AG08395 (cell line): Measurements from ENCODE around the gene LSM12.
"Not testable (repeated sequence)": the region's sequence is repeated elsewhere in the genome, so short reads cannot be mapped to it uniquely, and the experiment has no call there.

Source experiments
- DNase-seq: peaks from one replicate; pipeline ENCODE4 v3.0.0; 2012; ENCODE audit warnings: mixed read lengths, low spot score

The LSM12 gene

GRCh38 chr17:44066204-44066930 lies at the start of gene LSM12:
TSS of gene LSM12 (minus strand) at chr17:44066671. CDS start at chr17:44066587, 84 bp downstream.
- peak; percentile 93 for DNase-seq

- DNase-seq, result peak; percentile 60
These were observed 49.3 kb upstream of the LSM12 start for GRCh38 chr17:44115585-44116415.

GRCh38 chr17:44113868-44114840 lies 47.7 kb upstream of the LSM12 start:
- no peak for DNase-seq

GRCh38 chr17:44113382-44113781 lies 46.9 kb upstream of the LSM12 start:
- no peak for DNase-seq

GRCh38 chr17:44112284-44113280 lies 46.1 kb upstream of the LSM12 start:
- no peak for DNase-seq

- no peak for DNase-seq
These were observed 45.3 kb upstream of the LSM12 start for GRCh38 chr17:44111777-44112176.

- peak; percentile 93 for DNase-seq
These were observed 44.6 kb upstream of the LSM12 start for GRCh38 chr17:44110823-44111633.

- no peak for DNase-seq
These were observed 43.7 kb upstream of the LSM12 start for GRCh38 chr17:44110011-44110686.

GRCh38 chr17:44109312-44109630 lies 42.8 kb upstream of the LSM12 start:
- DNase-seq, result no peak

GRCh38 chr17:44108440-44109311 lies 42.2 kb upstream of the LSM12 start:
- peak; percentile 96 for DNase-seq

- DNase-seq, result no peak
These were observed 40.3 kb upstream of the LSM12 start for GRCh38 chr17:44106801-44107200.

- DNase-seq, result no peak
These were observed 39.5 kb upstream of the LSM12 start for GRCh38 chr17:44105941-44106340.

- DNase-seq, result no peak
These were observed 39.0 kb upstream of the LSM12 start for GRCh38 chr17:44105483-44105882.

- no peak for DNase-seq
These were observed 36.6 kb upstream of the LSM12 start for GRCh38 chr17:44102849-44103622.

GRCh38 chr17:44101858-44102257 lies 35.4 kb upstream of the LSM12 start:
- DNase-seq, result not testable (repeated sequence)

- DNase-seq, result peak; percentile 76
These were observed 30.9 kb upstream of the LSM12 start for GRCh38 chr17:44097110-44097958.
